T-cell (primary cell): Measurements from ENCODE around the gene WWP2. TPM values are rescaled to one million over a fixed set of nuclear protein-coding genes. Genes with fewer than 3 reads are reported as not detected.

Experiments
- ATAC-seq, 4 experiments: fragments of 200-7000 bp in 3 of 4; fragments of 150-1000 bp in 1 of 4; cut with Tn5 transposase; replicated peaks in 1 of 4; 1 replicate in 3 of 4; 2 replicates in 1 of 4; pipeline ENCODE4 v1.10.0; 2021; ENCODE audit warnings: moderate library complexity in 3 of 4, mild to moderate bottlenecking in 2 of 4, moderate number of reproducible peaks in 1 of 4
- CTCF ChIA-PET, 2 donors: fragments of 300-600 bp; sonication (Branson Sonifier 250); formaldehyde crosslinking; loops; one replicate each; lab custom pipeline; 2022; ENCODE audit warnings: antibody characterized with exemption in 2 of 2; lab: Charles Lee
- POLR2A ChIA-PET, 2 donors: fragments of 300-600 bp; sonication (Branson Sonifier 250); formaldehyde crosslinking; loops; one replicate each; lab custom pipeline; 2022; ENCODE audit warnings: antibody characterized with exemption in 2 of 2; lab: Charles Lee
- DNase-seq, 35 experiments: peaks; one replicate each; pipeline versions ENCODE4 v3.0.0 to v3.0.0-alpha.2; 2013 to 2023
- H3K27ac ChIP-seq: one replicate; pipeline ENCODE4 v1.5.1; 2013; ENCODE audit warnings: low read length
- H3K27me3 ChIP-seq, 2 experiments: replicated peaks in 1 of 2; 1 replicate in 1 of 2; 2 replicates in 1 of 2; pipeline versions ENCODE4 v1.6.1 to v1.7.0; 2013; ENCODE audit warnings: low read length in 1 of 2, mixed read lengths in 1 of 2; ENCODE audit not compliant: control insufficient read depth in 2 of 2, insufficient read depth in 2 of 2; ENCODE audit errors: extremely low read depth in 1 of 2
- H3K36me3 ChIP-seq, 2 donors: 1 replicate in 1 of 2; 2 replicates in 1 of 2; pipeline versions ENCODE4 v1.6.1 to v1.7.0; 2013; ENCODE audit warnings: low read length in 1 of 2; ENCODE audit not compliant: control insufficient read depth in 2 of 2, insufficient read depth in 1 of 2; ENCODE audit errors: extremely low read depth in 1 of 2
- H3K4me1 ChIP-seq, 2 experiments: 1 replicate in 1 of 2; 2 replicates in 1 of 2; pipeline versions ENCODE4 v1.6.1 to v1.7.0; 2013; ENCODE audit warnings: low read length in 2 of 2, mixed read lengths in 1 of 2; ENCODE audit not compliant: insufficient read depth in 2 of 2, control insufficient read depth in 1 of 2; ENCODE audit errors: extremely low read depth in 1 of 2
- H3K4me3 ChIP-seq, 2 donors: 1 replicate in 1 of 2; 2 replicates in 1 of 2; pipeline versions ENCODE4 v1.5.1 to v1.7.0; 2013; ENCODE audit warnings: mild to moderate bottlenecking in 2 of 2, low read length in 1 of 2, moderate library complexity in 1 of 2; ENCODE audit not compliant: control insufficient read depth in 1 of 2; ENCODE audit errors: extremely low read depth in 1 of 2
- H3K9me3 ChIP-seq: 2 replicates; pipeline ENCODE4 v1.7.0; 2013
- H3K27ac Mint-ChIP-seq, 2 donors: one replicate each; pipeline ENCODE4 v1.8.0; 2020 to 2021; ENCODE audit warnings: mild to moderate bottlenecking in 2 of 2, mixed read lengths in 2 of 2
- H3K27me3 Mint-ChIP-seq, 2 donors: one replicate each; pipeline ENCODE4 v1.8.0; 2021 to 2022; ENCODE audit warnings: mixed read lengths in 2 of 2
- H3K36me3 Mint-ChIP-seq: one replicate; pipeline ENCODE4 v1.8.0; 2021; ENCODE audit warnings: mixed read lengths
- H3K4me1 Mint-ChIP-seq, 3 donors: one replicate each; pipeline ENCODE4 v1.8.0; 2020 to 2022; ENCODE audit warnings: mixed read lengths in 3 of 3, mild to moderate bottlenecking in 1 of 3
- H3K4me3 Mint-ChIP-seq, 3 donors: one replicate each; pipeline ENCODE4 v1.8.0; 2020 to 2022; ENCODE audit warnings: mild to moderate bottlenecking in 3 of 3, mixed read lengths in 3 of 3, moderate library complexity in 3 of 3
- H3K9me3 Mint-ChIP-seq, 3 donors: one replicate each; pipeline ENCODE4 v1.8.0; 2020 to 2022; ENCODE audit warnings: mixed read lengths in 3 of 3
- WGBS: methylation state at CpG from one replicate; pipeline ENCODE4 v1.1.5; 2013; ENCODE audit warnings: missing lambda C conversion rate; ENCODE audit not compliant: insufficient coverage; 5-methylcytosine and 5-hydroxymethylcytosine counted together
- total RNA-seq, 35 experiments: library from RNA in 6 of 35; stranded (reverse) in 6 of 35; fragments of 120-200 nt in 1 of 35; gene quantifications; one replicate each; pipeline versions ENCODE4 v1.2.1 to v1.2.4 and lab custom pipeline; 2013 to 2026

The WWP2 gene
- total RNA-seq, 5 donors from 2014 or later (not counting 1 experiment from before 2014, with no cell fraction given), result 55.3 to 78.5 (median 66.4) TPM

- H3K4me1 ChIP-seq, result no peaks in the 10 kb centered on the region
- ATAC-seq (no peak), DNase-seq (no peak)
- H3K9me3 ChIP-seq, result no peaks in the 10 kb centered on the region
- ChIA-PET POLR2A (interaction anchor here in 1 of 2 donors (0.6 kb wide), 1 partner anchor 84 kb away, joined by 3 read pairs; no protein-coding TSS in a partner anchor), CTCF (no interaction called here)
- no peak overlapping the region for H3K27ac ChIP-seq
- Mint-ChIP-seq H3K4me3 (no peak overlapping the region), H3K36me3 (peaks cover 15% of the 10 kb centered on the region), H3K4me1 (peaks cover 4 to 9% (median 6%) of the 10 kb centered on the region in 3 donors), H3K9me3 (no peaks in the 10 kb centered on the region), H3K27ac (no peak overlapping the region), H3K27me3 (no peaks in the 10 kb centered on the region)
- H3K4me3 ChIP-seq, result no peak overlapping the region
- no CpG with 5 or more reads among the region's 7 CpGs for WGBS
- H3K36me3 ChIP-seq, result peaks cover 0 to 16% of the 10 kb centered on the region in 2 donors
- no peaks in the 10 kb centered on the region for H3K27me3 ChIP-seq
Measured at GRCh38 chr16:69834807-69835466, 72.8 kb downstream of the WWP2 start.

- ATAC-seq, result no peak
- no peaks in the 10 kb centered on the region for H3K27me3 Mint-ChIP-seq
- Histone ChIP-seq H3K27me3 (no peaks in the 10 kb centered on the region), H3K4me1 (no peaks in the 10 kb centered on the region), H3K4me3 (no peak overlapping the region), H3K9me3 (no peaks in the 10 kb centered on the region), H3K36me3 (peaks cover 0 to 28% of the 10 kb centered on the region in 2 donors), H3K27ac (no peak overlapping the region)
- CTCF ChIA-PET, result no interaction called here
- POLR2A ChIA-PET, result no interaction called here
- no CpG with 5 or more reads among the region's 1 CpG for WGBS
- no peak overlapping the region for H3K27ac Mint-ChIP-seq
- no peak overlapping the region for H3K4me3 Mint-ChIP-seq
- no peaks in the 10 kb centered on the region for H3K9me3 Mint-ChIP-seq
- H3K4me1 Mint-ChIP-seq, result peaks cover 4 to 9% (median 6%) of the 10 kb centered on the region in 3 donors
- DNase-seq, result no peak
- H3K36me3 Mint-ChIP-seq, result peaks cover 23% of the 10 kb centered on the region
Measured at GRCh38 chr16:69836257-69836656, 74.1 kb downstream of the WWP2 start.

- no peak overlapping the region for H3K27ac Mint-ChIP-seq
- no peak for ATAC-seq
- no peak for DNase-seq
- H3K9me3 Mint-ChIP-seq, result no peaks in the 10 kb centered on the region
- Histone ChIP-seq H3K27ac (no peak overlapping the region), H3K36me3 (peaks cover 4 to 39% of the 10 kb centered on the region in 2 donors), H3K4me1 (no peaks in the 10 kb centered on the region), H3K4me3 (no peak overlapping the region), H3K9me3 (no peaks in the 10 kb centered on the region), H3K27me3 (no peaks in the 10 kb centered on the region)
- no peak overlapping the region for H3K4me3 Mint-ChIP-seq
- ChIA-PET CTCF (no interaction called here), POLR2A (no interaction called here)
- H3K27me3 Mint-ChIP-seq, result no peaks in the 10 kb centered on the region
- peaks cover 4 to 9% (median 6%) of the 10 kb centered on the region in 3 donors for H3K4me1 Mint-ChIP-seq
- 95% methylated on average over 4 of the region's 5 CpGs for WGBS
- H3K36me3 Mint-ChIP-seq, result peaks cover 34% of the 10 kb centered on the region
Measured at GRCh38 chr16:69837380-69837779, 75.2 kb downstream of the WWP2 start.

- no peaks in the 10 kb centered on the region for H3K4me1 ChIP-seq
- Mint-ChIP-seq H3K36me3 (peaks cover 37% of the 10 kb centered on the region), H3K4me3 (no peak overlapping the region), H3K9me3 (no peaks in the 10 kb centered on the region), H3K4me1 (peaks cover 4 to 6% (median 5%) of the 10 kb centered on the region in 3 donors), H3K27me3 (no peaks in the 10 kb centered on the region), H3K27ac (no peak overlapping the region)
- DNase-seq (no peak), ATAC-seq (no peak)
- H3K27ac ChIP-seq, result no peak overlapping the region
- H3K27me3 ChIP-seq, result no peaks in the 10 kb centered on the region
- ChIA-PET POLR2A (no interaction called here), CTCF (interaction anchor here in 1 of 2 donors (0.6 kb wide), 1 partner anchor 572 kb away, joined by 3 read pairs; no protein-coding TSS in a partner anchor)
- H3K4me3 ChIP-seq, result no peak overlapping the region
- H3K9me3 ChIP-seq, result no peaks in the 10 kb centered on the region
- peaks cover 4 to 43% of the 10 kb centered on the region in 2 donors for H3K36me3 ChIP-seq
- 87% methylated on average over 3 of the region's 4 CpGs for WGBS
Measured at GRCh38 chr16:69838489-69838888, 76.4 kb downstream of the WWP2 start.

GRCh38 chr16:69839240-69839688 lies 77.1 kb downstream of the WWP2 start:
- CTCF ChIA-PET, result interaction anchor here (0.6 kb wide), 2 partner anchors 16 to 238 kb away, joined by 5 to 6 read pairs; no protein-coding TSS in a partner anchor
- Mint-ChIP-seq H3K36me3 (peaks cover 41% of the 10 kb centered on the region), H3K27me3 (no peaks in the 10 kb centered on the region), H3K4me1 (peaks cover 0 to 1% (median under 1%) of the 10 kb centered on the region in 3 donors), H3K9me3 (no peaks in the 10 kb centered on the region), H3K4me3 (no peak overlapping the region), H3K27ac (no peak overlapping the region)
- no peaks in the 10 kb centered on the region for H3K27me3 ChIP-seq
- no peaks in the 10 kb centered on the region for H3K4me1 ChIP-seq
- ATAC-seq (no peak), DNase-seq (no peak)
- no peaks in the 10 kb centered on the region for H3K9me3 ChIP-seq
- POLR2A ChIA-PET, result no interaction called here
- no peak overlapping the region for H3K4me3 ChIP-seq
- no CpG with 5 or more reads among the region's 2 CpGs for WGBS
- H3K36me3 ChIP-seq, result peaks cover 4 to 43% of the 10 kb centered on the region in 2 donors
- H3K27ac ChIP-seq, result no peak overlapping the region

- Histone ChIP-seq H3K27ac (no peak overlapping the region), H3K4me3 (no peak overlapping the region), H3K9me3 (no peaks in the 10 kb centered on the region), H3K27me3 (no peaks in the 10 kb centered on the region), H3K36me3 (peaks cover 5 to 46% of the 10 kb centered on the region in 2 donors), H3K4me1 (no peaks in the 10 kb centered on the region)
- H3K27me3 Mint-ChIP-seq, result no peaks in the 10 kb centered on the region
- H3K4me1 Mint-ChIP-seq, result no peaks in the 10 kb centered on the region
- WGBS, result 96% methylated on average over 7 of the region's 10 CpGs
- DNase-seq, result no peak
- peak overlapping the region in 1 of 2 donors; percentile 43 for H3K27ac Mint-ChIP-seq
- no peak overlapping the region for H3K4me3 Mint-ChIP-seq
- H3K9me3 Mint-ChIP-seq, result no peaks in the 10 kb centered on the region
- ChIA-PET POLR2A (no interaction called here), CTCF (interaction anchor here (0.6 kb wide), 2 partner anchors 16 to 239 kb away, joined by 5 to 6 read pairs; no protein-coding TSS in a partner anchor)
- peaks cover 44% of the 10 kb centered on the region for H3K36me3 Mint-ChIP-seq
- ATAC-seq, result no peak
Measured at GRCh38 chr16:69839798-69840409, 77.8 kb downstream of the WWP2 start.
